DOHH2 (cell line): ENCODE measurements around the gene MLF2.

Experiments used
- H3F3A ChIP-seq: fragments of 200-600 bp; sonication (generic), shearing (Covaris generic); 2 replicates; pipeline ENCODE4 v1.6.0; 2016; ENCODE audit warnings: antibody characterized with exemption, mild to moderate bottlenecking; ENCODE audit not compliant: control insufficient read depth, insufficient read depth
- H3K27ac ChIP-seq: fragments of 200-600 bp; sonication (generic); 2 replicates; pipeline ENCODE4 v1.5.1; 2014; ENCODE audit warnings: low read depth, mild to moderate bottlenecking, low read length, moderate library complexity
- H3K27me3 ChIP-seq: fragments of 200-600 bp; sonication (generic); 2 replicates; pipeline ENCODE4 v1.6.1; 2014; ENCODE audit warnings: mild to moderate bottlenecking, low read length, mixed read lengths; ENCODE audit not compliant: control insufficient read depth
- H3K36me3 ChIP-seq: fragments of 200-600 bp; sonication (generic); 2 replicates; pipeline ENCODE4 v1.6.1; 2014; ENCODE audit warnings: mild to moderate bottlenecking, low read length, moderate library complexity, mixed read lengths; ENCODE audit not compliant: control insufficient read depth
- H3K4me1 ChIP-seq: fragments of 200-600 bp; sonication (generic); 2 replicates; pipeline ENCODE4 v1.6.1; 2014; ENCODE audit warnings: mild to moderate bottlenecking, low read length, mixed read lengths; ENCODE audit not compliant: control insufficient read depth
- H3K4me2 ChIP-seq: fragments of 200-600 bp; sonication (generic); 2 replicates; pipeline ENCODE4 v1.6.0; 2014; ENCODE audit warnings: mild to moderate bottlenecking, low read length, moderate library complexity
- H3K4me3 ChIP-seq: fragments of 200-600 bp; sonication (generic); 2 replicates; pipeline ENCODE4 v1.5.1; 2014; ENCODE audit warnings: mild to moderate bottlenecking, low read length, mixed read lengths
- H3K79me2 ChIP-seq: fragments of 200-600 bp; sonication (generic); 2 replicates; pipeline ENCODE4 v1.6.1; 2014; ENCODE audit warnings: mild to moderate bottlenecking, low read length, mixed read lengths; ENCODE audit not compliant: control insufficient read depth
- H3K9me2 ChIP-seq: fragments of 200-600 bp; sonication (generic); replicated peaks from 2 replicates; pipeline ENCODE4 v1.6.1; 2014; ENCODE audit warnings: mild to moderate bottlenecking, low read length, mixed read lengths; ENCODE audit not compliant: control insufficient read depth
- H3K9me3 ChIP-seq: fragments of 200-600 bp; sonication (generic); 2 replicates; pipeline ENCODE4 v1.6.1; 2014; ENCODE audit warnings: antibody characterized with exemption, low read length, mixed read lengths; ENCODE audit not compliant: control insufficient read depth, insufficient read depth
- H4K20me1 ChIP-seq: fragments of 200-600 bp; sonication (generic); 2 replicates; pipeline ENCODE4 v1.6.0; 2014; ENCODE audit warnings: low read depth, mild to moderate bottlenecking, antibody characterized with exemption, low read length, moderate library complexity; ENCODE audit not compliant: control insufficient read depth, insufficient read depth
- EZH2phosphoT487 ChIP-seq: fragments of 200-600 bp; sonication (generic); IDR thresholded peaks from 2 replicates; pipeline ENCODE4 v1.6.1; 2017; ENCODE audit warnings: borderline replicate concordance, mild to moderate bottlenecking, antibody characterized with exemption, low read length, moderate library complexity, mixed read lengths
- TF ChIP-seq, protein P1 (sequence below): fragments of 200-600 bp; sonication (generic); IDR thresholded peaks from one replicate; pipeline ENCODE4 v1.5.1; 2014; ENCODE audit warnings: antibody characterized with exemption, mild to moderate bottlenecking, low read depth, low read length; ENCODE audit not compliant: poor library complexity, severe bottlenecking

The MLF2 gene

DNA sequence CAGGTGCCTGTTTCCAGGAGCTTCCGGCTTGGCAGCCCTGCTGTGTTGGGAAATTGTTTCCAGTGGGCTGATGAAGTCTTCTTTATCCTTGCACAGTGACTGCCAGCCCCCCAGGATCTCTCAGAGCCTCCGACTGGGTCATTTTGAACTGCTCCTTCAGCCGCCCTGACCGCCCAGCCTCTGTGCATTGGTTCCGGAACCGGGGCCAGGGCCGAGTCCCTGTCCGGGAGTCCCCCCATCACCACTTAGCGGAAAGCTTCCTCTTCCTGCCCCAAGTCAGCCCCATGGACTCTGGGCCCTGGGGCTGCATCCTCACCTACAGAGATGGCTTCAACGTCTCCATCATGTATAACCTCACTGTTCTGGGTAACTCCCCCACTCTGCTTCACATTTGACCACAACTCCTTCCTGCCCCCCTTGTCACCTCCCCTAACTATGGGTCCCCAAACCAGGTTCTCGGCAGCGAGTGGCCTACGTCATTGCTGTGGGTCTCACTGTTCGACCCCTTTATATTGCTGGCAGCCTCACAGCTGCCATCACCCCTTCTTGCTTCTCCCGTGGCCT lies 21.6 kb upstream of the MLF2 start:
- Histone ChIP-seq H3K79me2 (no peaks in the 10 kb centered on the region), H3F3A (0 out of 2 replicates have a peak, but pooled peaks cover 3% of the 10 kb centered on the region), H3K27me3 (peaks cover 50% of the 10 kb centered on the region), H4K20me1 (no peaks in the 10 kb centered on the region), H3K4me2 (no peak overlapping the region), H3K27ac (no peak overlapping the region), H3K4me3 (no peak overlapping the region), H3K36me3 (no peaks in the 10 kb centered on the region), H3K9me2 (no peaks in the 10 kb centered on the region), H3K9me3 (no peaks in the 10 kb centered on the region), H3K4me1 (peaks cover 16% of the 10 kb centered on the region)
- TF ChIP-seq, protein P1, sequence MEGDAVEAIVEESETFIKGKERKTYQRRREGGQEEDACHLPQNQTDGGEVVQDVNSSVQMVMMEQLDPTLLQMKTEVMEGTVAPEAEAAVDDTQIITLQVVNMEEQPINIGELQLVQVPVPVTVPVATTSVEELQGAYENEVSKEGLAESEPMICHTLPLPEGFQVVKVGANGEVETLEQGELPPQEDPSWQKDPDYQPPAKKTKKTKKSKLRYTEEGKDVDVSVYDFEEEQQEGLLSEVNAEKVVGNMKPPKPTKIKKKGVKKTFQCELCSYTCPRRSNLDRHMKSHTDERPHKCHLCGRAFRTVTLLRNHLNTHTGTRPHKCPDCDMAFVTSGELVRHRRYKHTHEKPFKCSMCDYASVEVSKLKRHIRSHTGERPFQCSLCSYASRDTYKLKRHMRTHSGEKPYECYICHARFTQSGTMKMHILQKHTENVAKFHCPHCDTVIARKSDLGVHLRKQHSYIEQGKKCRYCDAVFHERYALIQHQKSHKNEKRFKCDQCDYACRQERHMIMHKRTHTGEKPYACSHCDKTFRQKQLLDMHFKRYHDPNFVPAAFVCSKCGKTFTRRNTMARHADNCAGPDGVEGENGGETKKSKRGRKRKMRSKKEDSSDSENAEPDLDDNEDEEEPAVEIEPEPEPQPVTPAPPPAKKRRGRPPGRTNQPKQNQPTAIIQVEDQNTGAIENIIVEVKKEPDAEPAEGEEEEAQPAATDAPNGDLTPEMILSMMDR, result no peak

DNA sequence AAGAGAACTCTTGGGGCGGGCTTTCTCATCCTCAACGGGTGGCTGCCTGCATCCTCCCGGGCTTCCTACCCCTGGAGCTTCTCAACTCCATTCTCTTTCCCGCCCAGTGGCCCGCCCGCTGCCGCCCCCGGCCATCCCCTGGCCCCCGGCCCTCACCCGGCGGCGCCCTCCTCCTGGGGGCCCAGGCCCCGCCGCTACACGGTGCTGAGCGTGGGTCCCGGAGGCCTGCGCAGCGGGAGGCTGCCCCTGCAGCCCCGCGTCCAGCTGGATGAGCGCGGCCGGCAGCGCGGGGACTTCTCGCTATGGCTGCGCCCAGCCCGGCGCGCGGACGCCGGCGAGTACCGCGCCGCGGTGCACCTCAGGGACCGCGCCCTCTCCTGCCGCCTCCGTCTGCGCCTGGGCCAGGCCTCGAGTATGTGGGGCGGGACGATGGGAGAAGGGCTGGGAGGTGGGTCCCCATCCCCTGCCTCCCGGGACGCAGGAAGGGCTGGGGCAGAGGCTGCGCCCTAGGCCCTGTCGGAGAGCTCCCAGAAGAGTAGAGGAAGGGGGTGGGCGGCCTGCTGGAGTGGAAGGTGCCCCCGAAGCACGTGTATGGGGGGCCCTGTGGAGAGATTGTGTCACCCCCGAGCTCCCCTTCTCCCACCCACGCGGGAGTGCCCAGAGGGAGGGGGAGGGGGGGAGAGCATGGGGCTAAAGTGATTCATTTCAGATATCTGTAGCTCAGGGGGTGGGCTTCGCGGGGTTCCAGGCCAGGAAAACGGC lies 20.8 kb upstream of the MLF2 start:
- no peaks in the 10 kb centered on the region for H3K9me2 ChIP-seq
- no peak overlapping the region for H3K4me3 ChIP-seq
- no peak overlapping the region for H3K4me2 ChIP-seq
- TF ChIP-seq EZH2phosphoT487, result no peak
- TF ChIP-seq, protein P1, result no peak
- peaks cover 11% of the 10 kb centered on the region for H3K4me1 ChIP-seq
- H3K9me3 ChIP-seq, result no peaks in the 10 kb centered on the region
- no peaks in the 10 kb centered on the region for H3K79me2 ChIP-seq
- H4K20me1 ChIP-seq, result no peaks in the 10 kb centered on the region
- peaks cover 50% of the 10 kb centered on the region for H3K27me3 ChIP-seq
- H3F3A ChIP-seq, result peaks cover 2% of the 10 kb centered on the region; the same call in 1 of the 2 replicates
- H3K36me3 ChIP-seq, result no peaks in the 10 kb centered on the region
- H3K27ac ChIP-seq, result no peak overlapping the region

DNA sequence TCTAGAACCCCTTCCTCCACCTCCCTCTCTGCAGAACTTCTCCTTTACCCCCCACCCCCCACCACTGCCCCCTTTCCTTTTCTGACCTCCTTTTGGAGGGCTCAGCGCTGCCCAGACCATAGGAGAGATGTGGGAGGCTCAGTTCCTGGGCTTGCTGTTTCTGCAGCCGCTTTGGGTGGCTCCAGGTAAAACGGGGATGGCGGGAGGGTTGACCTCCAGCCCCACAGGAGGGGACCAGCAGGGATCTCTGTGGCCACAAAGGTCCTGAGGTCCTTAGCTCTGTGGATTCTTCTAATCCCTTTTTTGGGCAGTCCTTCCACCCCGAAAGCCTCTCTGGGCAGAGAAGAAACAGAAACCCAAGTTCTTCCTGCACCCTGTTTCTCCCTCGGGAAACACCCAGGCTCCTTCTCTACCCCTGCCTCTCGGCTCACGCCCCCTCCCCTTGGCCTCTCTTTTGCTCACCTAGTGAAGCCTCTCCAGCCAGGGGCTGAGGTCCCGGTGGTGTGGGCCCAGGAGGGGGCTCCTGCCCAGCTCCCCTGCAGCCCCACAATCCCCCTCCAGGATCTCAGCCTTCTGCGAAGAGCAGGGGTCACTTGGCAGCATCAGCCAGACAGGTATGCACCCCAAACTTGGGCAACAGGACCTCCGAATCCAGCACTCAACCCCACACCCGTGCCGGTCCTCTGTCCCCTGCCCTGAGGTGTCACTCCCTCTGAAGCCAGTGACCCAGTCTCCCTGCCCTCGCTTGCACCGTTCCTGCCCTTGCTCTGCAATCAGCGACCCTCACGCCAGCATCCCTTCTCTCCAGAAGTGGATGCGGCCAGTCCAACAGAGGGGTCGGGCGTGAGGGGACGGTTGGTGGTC lies 20.0 kb upstream of the MLF2 start:
- peaks cover 48% of the 10 kb centered on the region for H3K27me3 ChIP-seq
- TF ChIP-seq EZH2phosphoT487, result no peak
- TF ChIP-seq, protein P1, result no peak
- H3F3A ChIP-seq, result peaks cover 2% of the 10 kb centered on the region; the same call in 1 of the 2 replicates
- H3K4me3 ChIP-seq, result no peak overlapping the region
- peaks cover under 1% of the 10 kb centered on the region for H3K79me2 ChIP-seq
- peaks cover 4% of the 10 kb centered on the region for H3K4me1 ChIP-seq
- H3K9me2 ChIP-seq, result no peaks in the 10 kb centered on the region
- no peaks in the 10 kb centered on the region for H3K9me3 ChIP-seq
- H3K4me2 ChIP-seq, result no peak overlapping the region
- no peaks in the 10 kb centered on the region; the same call in 1 of the 2 replicates for H4K20me1 ChIP-seq
- no peak overlapping the region for H3K27ac ChIP-seq
- H3K36me3 ChIP-seq, result no peaks in the 10 kb centered on the region
